ENCODE results near the gene RAPGEF6. TPM values are rescaled to one million over a fixed set of nuclear protein-coding genes. Genes with fewer than 3 reads are reported as not detected.

The RAPGEF6 gene
- total RNA-seq, 2 donors from 2014 or later = 16.5 to 50.0 TPM

GRCh38 chr5:131426011-131426410 lies 209.0 kb downstream of the RAPGEF6 start:
- H3K27ac ChIP-seq = no peak overlapping the region
- DNase-seq (ENCODE audit: low spot score) = no peak
- ATAC-seq (ENCODE audit: insufficient number of reproducible peaks, low FRiP score, low read depth) = no peak
- TF ChIP-seq, protein P1, sequence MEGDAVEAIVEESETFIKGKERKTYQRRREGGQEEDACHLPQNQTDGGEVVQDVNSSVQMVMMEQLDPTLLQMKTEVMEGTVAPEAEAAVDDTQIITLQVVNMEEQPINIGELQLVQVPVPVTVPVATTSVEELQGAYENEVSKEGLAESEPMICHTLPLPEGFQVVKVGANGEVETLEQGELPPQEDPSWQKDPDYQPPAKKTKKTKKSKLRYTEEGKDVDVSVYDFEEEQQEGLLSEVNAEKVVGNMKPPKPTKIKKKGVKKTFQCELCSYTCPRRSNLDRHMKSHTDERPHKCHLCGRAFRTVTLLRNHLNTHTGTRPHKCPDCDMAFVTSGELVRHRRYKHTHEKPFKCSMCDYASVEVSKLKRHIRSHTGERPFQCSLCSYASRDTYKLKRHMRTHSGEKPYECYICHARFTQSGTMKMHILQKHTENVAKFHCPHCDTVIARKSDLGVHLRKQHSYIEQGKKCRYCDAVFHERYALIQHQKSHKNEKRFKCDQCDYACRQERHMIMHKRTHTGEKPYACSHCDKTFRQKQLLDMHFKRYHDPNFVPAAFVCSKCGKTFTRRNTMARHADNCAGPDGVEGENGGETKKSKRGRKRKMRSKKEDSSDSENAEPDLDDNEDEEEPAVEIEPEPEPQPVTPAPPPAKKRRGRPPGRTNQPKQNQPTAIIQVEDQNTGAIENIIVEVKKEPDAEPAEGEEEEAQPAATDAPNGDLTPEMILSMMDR (IDR thresholded peaks at IDR 0.05) = no peak
- H3K27me3 ChIP-seq (replicated peaks; ENCODE audit: insufficient read depth) = no peaks in the 10 kb centered on the region
- H3K4me3 ChIP-seq = no peak overlapping the region
- no peaks in the 10 kb centered on the region for H3K9me3 ChIP-seq
- H3K36me3 ChIP-seq = peaks cover 14% of the 10 kb centered on the region
- no peaks in the 10 kb centered on the region for H3K4me1 ChIP-seq (ENCODE audit: control insufficient read depth in 1 of 2, low read depth in 2 of 2)

DNA sequence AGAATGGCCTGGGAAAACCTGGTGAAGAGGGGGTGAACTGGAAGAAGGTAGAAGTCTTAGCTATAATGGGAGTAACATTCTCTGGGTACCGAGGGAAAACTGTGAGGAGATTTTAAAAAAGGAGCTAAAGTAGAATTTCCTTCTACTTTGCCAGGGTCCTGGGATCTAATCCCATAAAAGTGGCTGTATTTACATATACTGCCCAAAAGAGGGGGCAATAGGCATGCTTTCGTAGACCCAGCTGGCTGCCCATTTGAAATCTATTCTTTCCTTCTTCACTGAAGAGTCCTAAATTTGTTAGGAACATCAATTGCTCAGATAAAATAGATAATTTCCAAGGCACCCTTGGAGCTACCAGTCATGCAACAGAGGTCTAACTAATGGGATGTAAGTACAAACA lies 212.0 kb downstream of the RAPGEF6 start:
- no peak overlapping the region for H3K4me3 ChIP-seq
- TF ChIP-seq, protein P1 (IDR thresholded peaks at IDR 0.05) = peak; percentile 37
- ATAC-seq (ENCODE audit: insufficient number of reproducible peaks, low FRiP score, low read depth) = no peak
- no peaks in the 10 kb centered on the region for H3K4me1 ChIP-seq (ENCODE audit: control insufficient read depth in 1 of 2, low read depth in 2 of 2)
- H3K36me3 ChIP-seq = peaks cover 9% of the 10 kb centered on the region
- no peak for DNase-seq (ENCODE audit: low spot score)
- H3K27me3 ChIP-seq (replicated peaks; ENCODE audit: insufficient read depth) = no peaks in the 10 kb centered on the region
- no peak overlapping the region for H3K27ac ChIP-seq
- H3K9me3 ChIP-seq = no peaks in the 10 kb centered on the region

DNA sequence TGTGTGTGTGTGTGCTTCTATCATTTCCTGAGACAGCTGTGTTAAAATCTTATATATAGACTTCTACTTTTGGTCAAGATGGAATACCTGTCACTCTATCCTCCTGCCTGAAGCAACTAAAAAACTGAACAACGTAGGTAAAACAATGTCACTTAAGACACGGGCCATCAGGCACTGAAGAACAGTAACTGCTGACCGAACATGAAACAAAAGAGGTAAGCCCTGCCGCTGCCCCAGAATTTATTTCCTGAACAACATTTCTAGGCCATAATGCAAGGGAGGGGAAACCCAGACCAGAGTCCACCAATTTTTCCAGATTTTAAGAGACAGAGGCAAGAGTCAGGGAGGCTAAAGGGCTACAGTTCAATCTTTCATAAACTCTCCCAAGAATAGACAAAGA lies 215.2 kb downstream of the RAPGEF6 start:
- no peaks in the 10 kb centered on the region for H3K9me3 ChIP-seq
- no peak for ATAC-seq (ENCODE audit: insufficient number of reproducible peaks, low FRiP score, low read depth)

DNA sequence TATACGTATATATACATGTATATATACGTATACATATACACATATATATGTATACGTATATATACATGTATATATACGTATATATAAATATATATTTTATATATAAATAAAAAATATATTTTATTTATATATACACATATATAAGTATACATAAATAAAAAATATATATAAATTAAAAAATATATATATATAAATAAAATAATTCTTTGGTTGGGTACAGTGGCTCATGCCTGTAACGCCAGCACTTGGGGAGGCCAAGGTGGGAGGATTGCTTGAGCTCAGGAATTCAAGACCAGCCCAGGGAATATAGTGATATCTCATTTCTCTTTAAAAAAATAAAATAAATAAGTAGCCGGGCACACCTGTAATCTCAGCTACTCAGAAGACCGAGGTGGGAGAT lies 216.2 kb downstream of the RAPGEF6 start:
- TF ChIP-seq, protein P1 (IDR thresholded peaks at IDR 0.05) = no peak

More for the DNA sequence above, 215.2 kb downstream of the RAPGEF6 start:
- DNase-seq (ENCODE audit: low spot score) = no peak
- H3K27ac ChIP-seq = no peak overlapping the region
- no peaks in the 10 kb centered on the region for H3K27me3 ChIP-seq (replicated peaks; ENCODE audit: insufficient read depth)
- no peaks in the 10 kb centered on the region for H3K4me1 ChIP-seq (ENCODE audit: control insufficient read depth in 1 of 2, low read depth in 2 of 2)
- TF ChIP-seq, protein P1 (IDR thresholded peaks at IDR 0.05) = no peak
- H3K36me3 ChIP-seq = peaks cover 6% of the 10 kb centered on the region
- no peak overlapping the region for H3K4me3 ChIP-seq

DNA sequence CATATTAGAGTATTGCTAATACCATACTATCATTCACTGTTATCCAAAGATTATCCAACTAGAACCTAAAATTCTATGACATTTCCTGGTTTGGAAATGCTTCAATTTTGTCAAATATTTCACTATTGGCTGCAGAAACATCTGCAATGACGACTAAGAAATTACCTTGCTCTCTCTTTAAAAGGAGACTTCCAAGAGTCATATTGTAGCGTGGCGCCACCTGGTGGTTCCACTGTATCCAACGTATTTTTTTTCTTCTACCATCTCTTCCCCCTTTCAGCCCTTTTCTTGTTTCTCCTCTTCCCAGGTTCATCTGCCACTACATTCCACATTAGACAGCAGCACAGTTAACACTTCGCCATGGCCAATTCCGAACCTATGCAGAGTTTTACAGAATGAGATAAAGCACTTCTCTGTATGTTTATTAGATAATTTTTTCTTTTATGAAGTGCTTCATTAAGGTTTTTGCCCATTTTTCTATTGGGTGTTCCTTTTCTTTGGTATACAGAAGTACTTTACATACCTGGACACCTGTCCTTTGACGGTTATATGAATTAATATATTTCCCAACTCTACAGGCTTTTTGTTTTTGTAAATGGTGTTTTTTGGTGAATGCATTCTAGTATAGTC lies 217.7 kb downstream of the RAPGEF6 start:
- DNase-seq (ENCODE audit: low spot score) (no peak), ATAC-seq (ENCODE audit: insufficient number of reproducible peaks, low FRiP score, low read depth) (no peak)
- TF ChIP-seq, protein P1 (IDR thresholded peaks at IDR 0.05) = peak; percentile 89
- Histone ChIP-seq H3K27ac (no peak overlapping the region), H3K4me1 (ENCODE audit: control insufficient read depth in 1 of 2, low read depth in 2 of 2) (no peaks in the 10 kb centered on the region), H3K36me3 (peaks cover 6% of the 10 kb centered on the region), H3K9me3 (no peaks in the 10 kb centered on the region), H3K27me3 (replicated peaks; ENCODE audit: insufficient read depth) (no peaks in the 10 kb centered on the region), H3K4me3 (no peak overlapping the region)

More for the DNA sequence above, 216.2 kb downstream of the RAPGEF6 start:
- H3K4me1 ChIP-seq (ENCODE audit: control insufficient read depth in 1 of 2, low read depth in 2 of 2) = no peaks in the 10 kb centered on the region
- H3K27ac ChIP-seq = no peak overlapping the region
- DNase-seq (ENCODE audit: low spot score) = no peak
- no peaks in the 10 kb centered on the region for H3K9me3 ChIP-seq
- ATAC-seq (ENCODE audit: insufficient number of reproducible peaks, low FRiP score, low read depth) = no peak
- H3K27me3 ChIP-seq (replicated peaks; ENCODE audit: insufficient read depth) = no peaks in the 10 kb centered on the region
- peaks cover 6% of the 10 kb centered on the region for H3K36me3 ChIP-seq
- no peak overlapping the region for H3K4me3 ChIP-seq

All from thoracic aorta (tissue), 2 donors.